A673 (cell line): ENCODE measurements around the gene F2RL3. TPM values are rescaled to one million over a fixed set of nuclear protein-coding genes. Genes with fewer than 3 reads are reported as not detected.

Experiments
- BruUV-seq: library from RNA; stranded (reverse); fragments of 400-500 nt; replicated peaks from 2 replicates; lab custom pipeline; 2021; lab: Mats Ljungman, UMichigan
- CTCF ChIA-PET: fragments of 300-600 bp; sonication (Branson Sonifier 250); formaldehyde crosslinking; loops from one replicate; lab custom pipeline; 2022; ENCODE audit warnings: antibody characterized with exemption; lab: Charles Lee
- POLR2A ChIA-PET: fragments of 300-600 bp; sonication (Branson Sonifier 250); formaldehyde crosslinking; loops from one replicate; lab custom pipeline; 2022; ENCODE audit warnings: antibody characterized with exemption; ENCODE audit not compliant: low non-redundant PET; lab: Charles Lee
- DNase-seq: peaks from one replicate; pipeline ENCODE4 v3.0.0-alpha.2; 2015; ENCODE audit warnings: low spot score
- H3K27ac ChIP-seq: fragments of 200-600 bp; sonication (generic); 2 replicates; pipeline ENCODE4 v1.5.1; 2016; ENCODE audit warnings: mixed run types, low read depth, mild to moderate bottlenecking, mixed read lengths, antibody characterized with exemption, low read length; ENCODE audit not compliant: poor library complexity, severe bottlenecking
- H3K27me3 ChIP-seq: fragments of 200-600 bp; sonication (generic); replicated peaks from 2 replicates; pipeline ENCODE4 v1.6.1; 2017; ENCODE audit warnings: mixed run types, low read depth, mild to moderate bottlenecking, mixed read lengths, antibody characterized with exemption, low read length; ENCODE audit not compliant: insufficient read depth, poor library complexity
- H3K36me3 ChIP-seq: fragments of 200-600 bp; sonication (generic); 2 replicates; pipeline ENCODE4 v1.6.1; 2016; ENCODE audit warnings: mixed run types, mild to moderate bottlenecking, mixed read lengths, antibody characterized with exemption, low read length; ENCODE audit not compliant: insufficient read depth, poor library complexity, severe bottlenecking
- H3K4me1 ChIP-seq: fragments of 200-600 bp; sonication (generic); 2 replicates; pipeline ENCODE4 v1.6.1; 2017; ENCODE audit warnings: mixed run types, mild to moderate bottlenecking, mixed read lengths, antibody characterized with exemption, low read length; ENCODE audit not compliant: insufficient read depth, poor library complexity, severe bottlenecking
- H3K4me3 ChIP-seq: fragments of 200-600 bp; sonication (generic); 2 replicates; pipeline ENCODE4 v1.5.1; 2016; ENCODE audit warnings: low read depth, mixed run types, mild to moderate bottlenecking, mixed read lengths, low read length; ENCODE audit not compliant: poor library complexity, severe bottlenecking
- H3K9me3 ChIP-seq: fragments of 200-600 bp; sonication (generic); 2 replicates; pipeline ENCODE4 v1.6.1; 2016; ENCODE audit warnings: mixed run types, low read depth, mild to moderate bottlenecking, mixed read lengths, antibody characterized with exemption, low read length; ENCODE audit not compliant: poor library complexity, severe bottlenecking
- EZH2 ChIP-seq: fragments of 200-600 bp; sonication (generic); IDR thresholded peaks from 2 replicates; pipeline ENCODE4 v1.6.1; 2017; ENCODE audit warnings: borderline replicate concordance, low read depth, mild to moderate bottlenecking, mixed read lengths, antibody characterized with exemption, low read length; ENCODE audit not compliant: poor library complexity, severe bottlenecking
- intact Hi-C: fragments of 100-400 bp; cut with micrococcal nuclease; formaldehyde crosslinking; loops from one replicate; pipeline ENCODE4 v1.10.0; 2022; ENCODE audit not compliant: unreplicated experiment
- total RNA-seq: library from RNA; stranded (reverse); gene quantifications from 2 replicates; pipeline ENCODE4 v1.2.3, GENCODE V29; 2021
- TF ChIP-seq, protein P1 (sequence below): fragments of 300-800, 200-600 bp; sonication (generic); conservative IDR thresholded peaks from 2 replicates; pipeline ENCODE4 v1.5.1; 2017; ENCODE audit warnings: low read depth, mild to moderate bottlenecking, antibody characterized with exemption, low read length, moderate library complexity, mixed read lengths

F2RL3 gene
- total RNA-seq, 1 experiment from 2014 or later: not detected

DNA sequence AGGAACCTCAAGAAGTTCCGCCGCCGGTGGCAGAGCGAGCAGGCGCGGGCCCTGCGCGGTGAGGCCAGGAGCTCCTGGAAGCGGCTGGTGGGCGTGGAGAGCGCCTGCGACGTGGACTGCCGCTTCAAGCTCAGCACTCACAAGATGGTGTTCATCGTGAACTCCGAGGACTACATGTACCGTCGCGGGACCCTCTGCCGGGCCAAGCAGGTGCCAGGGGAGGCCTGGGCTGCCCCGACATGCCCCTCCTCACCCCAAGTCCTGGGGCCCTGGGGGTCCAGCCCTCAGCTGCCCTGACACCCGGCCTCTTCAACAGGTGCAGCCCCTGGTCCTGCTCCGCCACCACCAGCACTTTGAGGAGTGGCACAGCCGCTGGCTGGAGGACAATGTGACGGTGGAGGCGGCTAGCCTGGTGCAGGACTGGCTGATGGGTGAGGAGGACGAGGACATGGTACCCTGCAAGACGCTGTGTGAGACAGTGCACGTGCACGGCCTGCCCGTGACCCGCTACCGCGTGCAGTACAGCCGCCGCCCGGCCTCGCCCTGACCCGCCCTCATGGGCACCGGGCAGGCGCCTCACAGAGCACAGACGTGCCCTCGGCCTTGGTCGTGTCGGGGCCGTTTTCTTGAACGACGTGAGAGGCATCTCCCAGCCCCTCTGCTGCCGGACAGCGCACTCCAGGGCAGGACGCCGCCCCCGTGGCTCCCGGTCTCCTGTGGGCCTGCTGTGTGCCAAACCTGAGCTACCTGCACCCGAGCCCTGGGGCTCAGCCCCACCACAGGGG, 10.4 kb upstream of the F2RL3 start:
- H3K27me3 ChIP-seq: no peaks in the 10 kb centered on the region
- no peak for DNase-seq
- BruUV-seq: no TSS peak
- intact Hi-C loops: no loop called here
- TF ChIP-seq, protein P1, sequence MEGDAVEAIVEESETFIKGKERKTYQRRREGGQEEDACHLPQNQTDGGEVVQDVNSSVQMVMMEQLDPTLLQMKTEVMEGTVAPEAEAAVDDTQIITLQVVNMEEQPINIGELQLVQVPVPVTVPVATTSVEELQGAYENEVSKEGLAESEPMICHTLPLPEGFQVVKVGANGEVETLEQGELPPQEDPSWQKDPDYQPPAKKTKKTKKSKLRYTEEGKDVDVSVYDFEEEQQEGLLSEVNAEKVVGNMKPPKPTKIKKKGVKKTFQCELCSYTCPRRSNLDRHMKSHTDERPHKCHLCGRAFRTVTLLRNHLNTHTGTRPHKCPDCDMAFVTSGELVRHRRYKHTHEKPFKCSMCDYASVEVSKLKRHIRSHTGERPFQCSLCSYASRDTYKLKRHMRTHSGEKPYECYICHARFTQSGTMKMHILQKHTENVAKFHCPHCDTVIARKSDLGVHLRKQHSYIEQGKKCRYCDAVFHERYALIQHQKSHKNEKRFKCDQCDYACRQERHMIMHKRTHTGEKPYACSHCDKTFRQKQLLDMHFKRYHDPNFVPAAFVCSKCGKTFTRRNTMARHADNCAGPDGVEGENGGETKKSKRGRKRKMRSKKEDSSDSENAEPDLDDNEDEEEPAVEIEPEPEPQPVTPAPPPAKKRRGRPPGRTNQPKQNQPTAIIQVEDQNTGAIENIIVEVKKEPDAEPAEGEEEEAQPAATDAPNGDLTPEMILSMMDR: no peak
- no peak for TF ChIP-seq EZH2
- CTCF ChIA-PET: no interaction called here
- H3K27ac ChIP-seq: no peak overlapping the region
- peaks cover 39% of the 10 kb centered on the region for H3K36me3 ChIP-seq
- H3K9me3 ChIP-seq: peaks cover 19% of the 10 kb centered on the region
- POLR2A ChIA-PET: no interaction called here
- H3K4me3 ChIP-seq: no peak overlapping the region
- H3K4me1 ChIP-seq: no peaks in the 10 kb centered on the region

DNA sequence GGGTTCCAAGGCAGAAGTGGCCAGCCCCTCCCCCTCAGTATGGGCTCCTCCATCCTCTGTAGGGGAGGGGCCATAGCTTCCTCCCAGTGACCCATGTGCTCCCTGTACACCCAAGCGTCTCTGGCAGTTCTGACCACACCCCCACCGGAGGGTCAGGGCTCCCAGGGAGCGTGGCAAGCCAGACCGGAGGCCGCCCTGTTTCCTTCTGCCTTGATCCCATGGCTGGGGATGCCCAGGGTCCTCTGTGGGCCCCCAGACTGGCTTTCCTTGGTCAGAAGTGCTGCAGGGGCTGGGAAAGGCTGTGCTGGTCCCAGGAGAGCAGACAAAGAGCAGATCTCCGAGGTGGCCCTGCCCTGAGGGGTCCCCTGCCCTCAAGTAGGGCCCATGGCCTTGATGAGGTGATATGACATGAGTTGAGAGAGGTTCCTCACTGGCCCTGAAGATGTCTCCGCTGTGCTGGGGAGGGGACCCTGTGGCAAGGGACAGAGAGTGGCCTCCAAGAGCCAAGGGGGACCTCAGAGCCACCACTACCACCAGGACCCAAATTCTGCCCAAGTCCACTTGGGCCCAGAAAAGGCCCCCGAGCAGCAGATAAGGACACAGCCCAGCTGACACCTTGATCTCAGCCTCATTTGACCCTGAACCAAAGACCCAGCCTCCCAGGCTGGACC, 7.8 kb upstream of the F2RL3 start:
- CTCF ChIA-PET: no interaction called here
- Histone ChIP-seq H3K27me3 (no peaks in the 10 kb centered on the region), H3K4me3 (no peak overlapping the region), H3K9me3 (peaks cover 21% of the 10 kb centered on the region), H3K27ac (no peak overlapping the region), H3K4me1 (no peaks in the 10 kb centered on the region), H3K36me3 (peaks cover 34% of the 10 kb centered on the region)
- TF ChIP-seq EZH2: no peak
- TF ChIP-seq, protein P1: no peak
- intact Hi-C loops: no loop called here
- no peak for DNase-seq
- BruUV-seq: no TSS peak
- POLR2A ChIA-PET: no interaction called here

DNA sequence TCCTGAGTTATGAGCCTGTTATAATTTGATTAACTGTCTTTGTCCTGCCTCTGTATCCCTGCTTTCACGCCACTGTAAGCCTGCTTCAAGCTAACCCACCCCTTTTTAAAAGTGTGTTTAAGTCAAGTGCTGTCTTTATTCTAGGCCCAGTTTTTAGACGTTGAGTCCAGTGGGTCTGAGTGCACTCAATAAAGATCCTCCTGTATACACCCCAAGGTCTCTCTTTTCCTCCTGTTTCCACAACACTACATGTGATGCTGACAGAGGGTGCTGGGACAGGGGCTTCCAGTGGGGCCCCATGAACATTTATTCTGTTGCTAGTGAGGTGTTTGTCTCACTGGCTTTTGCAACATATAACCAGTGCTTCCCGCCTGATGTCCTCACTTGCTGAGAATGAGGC, 6.7 kb upstream of the F2RL3 start:
- CTCF ChIA-PET: no interaction called here
- no peak for TF ChIP-seq EZH2
- TF ChIP-seq, protein P1: no peak
- Histone ChIP-seq H3K4me3 (no peak overlapping the region), H3K4me1 (no peaks in the 10 kb centered on the region), H3K27me3 (no peaks in the 10 kb centered on the region), H3K9me3 (peaks cover 21% of the 10 kb centered on the region), H3K36me3 (peaks cover 29% of the 10 kb centered on the region), H3K27ac (no peak overlapping the region)
- no TSS peak for BruUV-seq
- intact Hi-C loops: no loop called here
- DNase-seq: no peak
- POLR2A ChIA-PET: interaction anchor here (0.7 kb wide), 1 partner anchor 407 kb away, joined by 3 read pairs; no protein-coding TSS in a partner anchor
